Gastrocnemius medialis (tissue), 4 donors: ENCODE data around the gene ZFP62. TPM values are rescaled to one million over a fixed set of nuclear protein-coding genes. Genes with fewer than 3 reads are reported as not detected.

Source experiments
- ATAC-seq, 2 donors: fragments of 150-250 bp; one replicate each; pipeline ENCODE4 v1.9.1; 2016
- DNase-seq, 2 donors: peaks; one replicate each; pipeline ENCODE4 v3.0.0-alpha.2; 2019
- H3K27ac ChIP-seq, 4 donors: fragments of 200-600 bp; sonication (generic); 1 replicate in 1 of 4; 2 replicates in 3 of 4; pipeline ENCODE4 v1.5.1; 2016 to 2018; ENCODE audit warnings: mild to moderate bottlenecking in 2 of 4, moderate library complexity in 1 of 4
- H3K27me3 ChIP-seq, 3 donors: fragments of 200-600 bp; sonication (generic) in 2 of 3; 1 replicate in 1 of 3; 2 replicates in 2 of 3; pipeline versions ENCODE4 v1.5.1 to v1.6.0; 2016 to 2019; ENCODE audit warnings: mild to moderate bottlenecking in 1 of 3, moderate library complexity in 1 of 3
- H3K36me3 ChIP-seq, 2 donors: fragments of 200-600 bp; sonication (generic) in 1 of 2; one replicate each; pipeline ENCODE4 v1.5.1; 2017 to 2018
- H3K4me1 ChIP-seq, 2 donors: fragments of 200-600 bp; sonication (generic) in 1 of 2; one replicate each; pipeline ENCODE4 v1.5.1; 2016 to 2017; ENCODE audit warnings: mild to moderate bottlenecking in 2 of 2
- H3K4me3 ChIP-seq, 4 donors: fragments of 200-600 bp; sonication (generic) in 3 of 4; 1 replicate in 1 of 4; 2 replicates in 3 of 4; pipeline ENCODE4 v1.5.1; 2016 to 2019; ENCODE audit warnings: mild to moderate bottlenecking in 2 of 4
- H3K9me3 ChIP-seq, 3 donors: fragments of 200-600 bp; sonication (generic) in 2 of 3; 1 replicate in 1 of 3; 2 replicates in 2 of 3; pipeline ENCODE4 v1.5.1; 2016 to 2019
- CTCF ChIP-seq, 5 experiments: fragments of 450-650 bp in 3 of 5; fragments of 200-600 bp in 2 of 5; sonication (generic) in 2 of 5; IDR thresholded peaks in 4 of 5; conservative IDR thresholded peaks in 1 of 5; 1 replicate in 4 of 5; 2 replicates in 1 of 5; pipeline ENCODE4 v1.5.1; 2016 to 2019; ENCODE audit warnings: antibody characterized with exemption in 5 of 5, mild to moderate bottlenecking in 3 of 5, moderate library complexity in 3 of 5
- POLR2A ChIP-seq, 2 donors: fragments of 450-650 bp; IDR thresholded peaks; one replicate each; pipeline ENCODE4 v1.6.1; 2017; ENCODE audit warnings: antibody characterized with exemption in 2 of 2, mild to moderate bottlenecking in 2 of 2, moderate library complexity in 2 of 2
- in situ Hi-C, 4 donors: fragments of 200-750 bp; cut with MboI; loops; one replicate each; pipeline versions ENCODE4 v1.15.0 to v1.8.0; 2017; ENCODE audit warnings: low sequenced_read_pairs in 4 of 4
- intact Hi-C: fragments of 100-400 bp; cut with DNase I; formaldehyde crosslinking; loops from one replicate; pipeline ENCODE4 v1.15.1; 2023; ENCODE audit warnings: low total_unique reads
- total RNA-seq, 4 donors: library from RNA; depleted of rRNA; stranded (reverse); fragments of >200 nt; gene quantifications; one replicate each; pipeline versions ENCODE4 v1.1.0 to v1.2.3, GENCODE V29; 2016

The ZFP62 gene
- total RNA-seq, 4 donors from 2014 or later: 8.9 to 14.7 (median 10.2) TPM

- H3K4me3 ChIP-seq: peak overlapping the region; percentile 74 to 94 (median 79)
- DNase-seq (no peak), ATAC-seq (peak in 1 of 2 donors; percentile 0)
- no peaks in the 10 kb centered on the region for H3K27me3 ChIP-seq
- in situ Hi-C loops (no loop called here), intact Hi-C loops (loop anchor here (1.0 to 5.0 kb wide), 3 partner anchors 9 to 519 kb away; partner anchors contain the start of genes MAPK9 and MGAT1)
- peaks cover 42 to 47% of the 10 kb centered on the region in 2 donors for H3K4me1 ChIP-seq
- H3K27ac ChIP-seq: peak overlapping the region; percentile 94 to 100 (median 100)
- no peaks in the 10 kb centered on the region for H3K9me3 ChIP-seq
- TF ChIP-seq CTCF (IDR thresholded peaks at IDR 0.05 in 4 of 5, conservative IDR thresholded peaks at IDR 0.05 in 1 of 5) (no peak), POLR2A (IDR thresholded peaks at IDR 0.05) (no peak)
- no peaks in the 10 kb centered on the region for H3K36me3 ChIP-seq
These were observed 50.0 kb downstream of the ZFP62 start for GRCh38 chr5:180810959-180811622.

- DNase-seq (peak; percentile 96), ATAC-seq (peak; percentile 83 to 86)
- in situ Hi-C loops (no loop called here), intact Hi-C loops (loop anchor here (1.0 to 5.0 kb wide), 3 partner anchors 8 to 518 kb away; partner anchors contain the start of genes MAPK9 and MGAT1)
- no peak for TF ChIP-seq CTCF (IDR thresholded peaks at IDR 0.05 in 4 of 5, conservative IDR thresholded peaks at IDR 0.05 in 1 of 5)
- peak; percentile 75 to 85 for TF ChIP-seq POLR2A (IDR thresholded peaks at IDR 0.05)
- H3K9me3 ChIP-seq: no peaks in the 10 kb centered on the region
- peak overlapping the region; percentile 94 to 100 (median 100) for H3K27ac ChIP-seq
- H3K27me3 ChIP-seq: no peaks in the 10 kb centered on the region
- no peaks in the 10 kb centered on the region for H3K36me3 ChIP-seq
- H3K4me3 ChIP-seq: peak overlapping the region; percentile 74 to 94 (median 79)
- peaks cover 48 to 52% of the 10 kb centered on the region in 2 donors for H3K4me1 ChIP-seq
These were observed 50.7 kb downstream of the ZFP62 start for GRCh38 chr5:180810210-180810958.

GRCh38 chr5:180809403-180810209 lies 51.5 kb downstream of the ZFP62 start:
- intact Hi-C loops: loop anchor here (1.0 to 5.0 kb wide), 4 partner anchors 7 to 517 kb away; partner anchors contain the start of genes MAPK9 and MGAT1

More at GRCh38 chr5:180809403-180810209, 51.5 kb downstream of the ZFP62 start:
- Histone ChIP-seq H3K27me3 (no peaks in the 10 kb centered on the region), H3K4me1 (peaks cover 51 to 60% of the 10 kb centered on the region in 2 donors), H3K4me3 (peak overlapping the region; percentile 74 to 94 (median 79)), H3K9me3 (no peaks in the 10 kb centered on the region), H3K36me3 (no peaks in the 10 kb centered on the region), H3K27ac (peak overlapping the region; percentile 94 to 100 (median 100))
- ATAC-seq: peak; percentile 76 to 77
- TF ChIP-seq CTCF (IDR thresholded peaks at IDR 0.05 in 4 of 5, conservative IDR thresholded peaks at IDR 0.05 in 1 of 5) (no peak), POLR2A (IDR thresholded peaks at IDR 0.05) (no peak)
- peak; percentile 88 for DNase-seq
- in situ Hi-C loops: no loop called here
